Effector CD8-positive, alpha-beta T cell (primary cell): ENCODE measurements around the gene HIPK2.

Experiments
- DNase-seq: peaks from one replicate; lab custom pipeline; 2025; lab: John Stamatoyannopoulos, UW

The HIPK2 gene

DNA sequence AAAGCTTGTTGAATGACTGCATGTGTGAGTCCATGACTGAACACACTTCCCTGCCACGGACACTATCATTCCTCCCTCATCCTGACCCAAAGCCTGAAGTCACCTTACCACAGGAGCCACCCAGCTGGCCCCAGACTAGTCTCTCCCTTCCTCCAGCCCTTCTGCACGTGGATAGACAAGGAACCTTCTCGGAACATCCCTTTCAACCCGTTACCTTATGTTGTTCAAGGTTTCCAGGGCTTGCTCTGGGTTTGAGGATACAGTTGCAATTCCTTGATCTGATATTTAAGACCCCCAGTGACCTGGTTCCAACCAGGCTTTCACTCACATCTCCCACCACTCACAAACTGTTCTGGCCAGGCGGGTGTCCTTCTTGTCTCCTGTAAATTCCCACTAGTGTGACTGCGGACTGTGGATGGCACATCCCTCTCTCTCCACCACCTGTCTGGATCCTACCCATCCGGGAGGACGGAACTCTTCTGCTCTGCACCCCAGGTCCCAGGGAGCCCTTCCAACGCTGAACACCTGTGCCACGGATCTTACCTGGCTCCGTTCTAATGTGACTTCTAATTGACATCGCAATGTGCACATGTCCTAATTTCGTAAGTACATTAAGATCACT lies 62.5 kb downstream of the HIPK2 start:
- no peak for DNase-seq

DNA sequence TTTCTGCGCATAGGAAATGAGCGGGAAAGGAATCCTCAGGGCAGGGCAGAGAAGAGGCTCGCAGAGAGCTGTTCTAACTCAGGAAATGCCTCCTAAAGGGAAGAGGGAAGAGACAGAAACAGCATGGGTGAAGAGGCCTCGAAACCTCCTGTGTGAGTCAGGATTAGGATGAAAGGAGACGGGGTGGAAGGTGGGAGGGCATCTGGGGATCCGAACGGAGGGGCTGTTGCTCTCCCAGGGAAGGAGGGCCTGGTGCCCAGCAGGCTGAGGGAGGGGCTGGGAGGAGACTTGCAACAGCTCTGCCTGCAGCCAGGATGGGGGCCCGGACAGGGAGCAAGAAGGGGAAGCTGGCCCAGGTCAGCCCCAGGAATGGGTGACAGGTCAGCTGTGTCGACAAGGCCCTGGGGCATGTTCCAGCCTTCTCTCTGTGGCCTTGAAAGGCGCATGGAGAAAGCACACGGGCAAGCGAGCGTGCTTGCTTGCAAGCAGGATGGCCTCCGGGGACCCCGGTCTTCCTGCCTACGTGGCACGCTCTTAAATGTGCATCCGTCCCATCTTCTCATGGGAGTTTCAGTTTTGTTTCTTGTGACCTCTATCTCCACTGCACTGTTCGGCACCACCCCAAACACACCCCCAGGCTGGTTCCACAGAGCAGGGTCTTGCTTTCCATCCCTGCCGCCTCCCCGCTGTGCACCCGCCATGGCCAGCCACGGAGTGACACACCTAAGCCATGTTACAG lies 63.5 kb downstream of the HIPK2 start:
- no peak for DNase-seq

GRCh38 chr7:139713526-139714162 lies 64.2 kb downstream of the HIPK2 start:
- DNase-seq, result no peak

DNA sequence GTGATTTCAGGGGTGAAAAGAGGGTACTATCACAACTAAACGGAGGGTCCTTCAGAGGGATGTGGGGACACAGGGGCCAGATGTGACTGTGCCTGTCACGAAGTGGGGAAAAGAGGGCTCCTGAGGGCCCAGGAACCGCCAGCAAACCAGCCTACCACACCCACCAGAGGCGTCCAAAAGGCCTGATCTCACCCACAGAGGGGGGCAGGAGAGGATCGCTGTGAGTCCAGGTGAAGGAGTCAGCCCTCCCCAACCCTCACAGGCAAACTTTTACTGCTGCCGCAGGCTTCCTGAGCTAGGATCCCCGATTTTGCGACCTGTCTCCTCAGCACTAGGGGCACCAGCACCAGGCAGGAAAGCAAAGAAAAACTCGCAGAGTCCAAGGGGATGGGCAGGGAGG lies 64.7 kb downstream of the HIPK2 start:
- DNase-seq, result no peak

DNA sequence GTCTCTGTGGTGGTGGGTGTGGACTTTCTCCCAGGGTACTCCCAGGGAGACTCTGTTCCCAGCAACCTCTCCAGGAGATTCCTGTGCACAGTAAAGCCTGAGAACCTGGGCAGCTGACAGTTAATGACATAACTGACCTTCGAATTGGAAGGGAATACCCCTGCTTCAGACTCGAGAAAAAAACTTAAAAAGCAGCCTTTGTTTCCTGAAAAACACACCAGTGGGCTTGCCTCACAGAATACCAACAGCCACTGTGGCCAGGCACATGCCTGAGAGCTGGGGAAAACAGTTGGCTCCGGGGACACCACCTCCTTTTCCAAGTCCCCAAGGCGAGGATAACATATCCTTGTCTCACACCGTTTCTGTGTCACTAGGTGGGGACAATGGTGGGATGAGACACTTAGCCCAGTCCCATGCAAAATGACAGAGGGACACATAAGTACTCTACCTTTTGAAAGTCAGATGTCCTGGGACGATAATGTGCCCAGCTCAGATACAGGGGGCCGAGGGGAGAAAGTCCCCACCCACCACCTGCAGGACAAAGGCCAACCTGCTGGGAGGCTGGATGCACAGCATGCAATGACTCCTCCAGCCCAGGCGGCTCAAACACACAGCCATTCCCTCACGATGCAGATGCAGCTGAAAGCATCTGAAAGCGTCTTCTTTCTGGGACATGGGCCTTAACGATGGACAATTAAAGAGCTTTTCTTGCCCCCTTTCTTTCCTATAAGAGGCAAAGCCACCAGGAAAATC lies 65.6 kb downstream of the HIPK2 start:
- no peak for DNase-seq

DNA sequence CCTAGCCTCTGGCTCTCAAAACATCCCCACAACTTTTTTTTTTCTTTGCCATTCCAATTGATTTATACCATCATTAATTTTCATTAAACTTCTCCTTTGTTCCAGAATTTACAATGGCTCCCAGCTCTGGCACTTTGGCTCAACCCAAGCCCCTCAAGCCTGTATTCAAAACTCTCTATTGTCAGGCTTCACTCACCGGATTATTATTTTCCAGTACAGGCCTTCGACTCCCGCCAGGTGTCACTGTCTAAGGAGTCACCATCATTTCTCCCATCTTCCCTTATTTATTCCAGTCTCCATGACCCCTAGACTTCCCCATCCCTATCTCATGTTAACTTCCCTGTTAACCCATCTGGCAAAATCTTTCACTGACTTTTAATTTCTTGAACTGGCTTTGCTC lies 67.8 kb downstream of the HIPK2 start:
- DNase-seq, result no peak

DNA sequence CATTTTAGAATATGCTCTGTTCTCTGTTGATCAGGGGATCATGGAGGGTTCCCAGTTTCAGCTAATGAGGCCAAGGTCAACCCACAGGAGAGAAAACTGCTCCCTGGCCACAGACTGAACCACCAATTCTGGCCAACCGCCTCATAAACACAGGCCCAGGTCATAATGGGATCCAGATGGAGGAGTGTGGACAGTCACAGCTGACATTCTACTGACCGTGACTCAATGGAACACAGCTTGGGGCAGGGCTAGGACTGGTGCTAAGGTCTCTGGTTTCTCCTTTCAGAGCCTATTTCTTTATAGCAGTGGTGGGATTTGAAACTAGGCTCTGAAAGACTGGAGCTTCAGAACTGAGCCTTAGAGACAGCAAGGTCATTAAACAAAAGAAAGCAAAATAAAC lies 68.3 kb downstream of the HIPK2 start:
- DNase-seq, result no peak

DNA sequence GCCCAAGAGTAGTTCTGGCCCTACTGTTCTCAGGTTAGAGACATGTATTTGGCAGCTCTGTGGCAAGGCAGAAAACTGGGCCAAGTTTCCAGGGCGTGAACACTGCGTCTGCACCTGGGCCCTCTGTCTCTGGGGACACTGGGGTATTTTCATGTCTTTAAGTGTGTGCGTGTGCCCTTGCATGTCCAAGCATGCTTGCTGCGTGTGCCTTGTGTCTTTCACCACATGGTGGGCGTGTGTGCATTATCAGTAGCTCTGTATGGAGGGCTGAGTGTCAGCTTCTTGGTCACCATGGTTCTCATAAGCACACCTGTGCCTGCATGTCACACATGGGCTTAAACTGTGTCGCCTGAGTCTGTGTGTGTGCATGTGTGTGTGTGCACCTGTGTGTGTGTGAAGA lies 69.3 kb downstream of the HIPK2 start:
- DNase-seq, result no peak

DNA sequence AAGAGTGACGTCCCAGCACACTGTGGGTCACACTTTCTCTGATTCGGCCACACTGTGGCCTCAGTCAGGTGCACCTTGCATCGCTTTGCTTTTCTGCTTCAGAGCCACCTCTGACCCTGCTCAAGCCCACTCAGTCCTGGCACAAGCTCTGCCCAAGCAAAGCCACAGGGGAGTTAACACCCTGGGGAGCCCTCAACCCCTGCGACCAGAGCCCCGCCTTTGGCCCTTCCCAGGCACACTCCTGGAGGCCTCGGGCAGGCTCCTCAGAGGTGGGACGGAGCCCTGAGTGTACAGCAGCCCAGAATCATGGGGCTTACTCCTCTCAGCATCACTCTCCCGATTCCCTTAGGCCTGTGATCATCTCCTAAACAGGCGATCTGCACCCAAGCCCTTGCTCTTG lies 71.0 kb downstream of the HIPK2 start:
- DNase-seq, result no peak

DNA sequence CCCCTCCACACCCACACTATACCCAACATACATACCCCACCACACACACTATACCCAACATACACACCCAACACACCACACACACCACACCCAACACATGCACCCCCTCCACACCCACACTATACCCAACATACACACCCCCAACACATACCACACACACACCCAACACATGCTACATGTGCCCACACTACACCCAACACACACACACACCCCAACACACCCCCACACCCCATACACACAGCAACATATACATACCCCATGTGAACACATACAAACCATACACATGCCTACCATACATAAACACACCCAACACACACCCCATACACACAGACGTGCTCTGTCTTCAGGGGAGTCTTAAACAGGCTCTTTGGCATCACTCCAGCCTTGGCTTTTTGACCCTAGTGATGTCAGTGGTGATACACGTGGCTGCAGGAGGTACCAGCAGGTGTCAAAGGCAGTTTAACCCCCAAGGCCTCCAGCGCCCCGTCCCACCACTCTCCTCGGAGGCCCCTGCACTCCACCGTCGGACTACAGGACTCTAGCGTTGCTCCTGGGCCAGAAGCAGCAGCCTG lies 73.4 kb downstream of the HIPK2 start:
- no peak for DNase-seq

DNA sequence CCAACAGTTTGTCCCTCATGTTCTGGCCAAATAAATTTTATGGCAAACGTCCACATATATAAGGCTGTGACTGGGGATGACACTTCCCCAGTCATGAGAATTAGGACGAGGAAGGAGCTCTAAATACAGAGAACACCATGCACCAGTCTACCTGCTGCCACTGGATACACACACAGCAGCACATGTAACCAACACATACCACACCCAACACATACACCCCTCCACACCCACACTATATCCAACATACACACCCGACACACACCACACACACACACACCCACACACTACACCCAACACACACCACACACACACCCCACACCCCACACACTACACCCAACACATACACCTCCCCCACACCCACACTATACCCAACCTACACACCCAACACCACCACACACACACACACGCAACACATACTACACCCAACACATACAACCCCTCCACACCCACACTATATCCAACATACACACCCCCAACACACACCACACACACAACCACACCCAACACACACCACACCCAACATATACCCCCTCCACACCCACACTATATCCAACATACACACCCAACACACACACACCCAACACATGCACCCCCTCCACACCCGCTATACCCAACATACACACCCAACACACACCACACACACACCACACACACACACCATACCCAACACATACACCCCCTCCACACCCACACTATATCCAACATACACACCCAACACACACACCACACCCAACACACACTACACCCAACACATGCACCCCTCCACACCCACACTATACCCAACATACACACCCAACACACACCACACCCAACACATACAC lies 74.1 kb downstream of the HIPK2 start:
- DNase-seq, result no peak

DNA sequence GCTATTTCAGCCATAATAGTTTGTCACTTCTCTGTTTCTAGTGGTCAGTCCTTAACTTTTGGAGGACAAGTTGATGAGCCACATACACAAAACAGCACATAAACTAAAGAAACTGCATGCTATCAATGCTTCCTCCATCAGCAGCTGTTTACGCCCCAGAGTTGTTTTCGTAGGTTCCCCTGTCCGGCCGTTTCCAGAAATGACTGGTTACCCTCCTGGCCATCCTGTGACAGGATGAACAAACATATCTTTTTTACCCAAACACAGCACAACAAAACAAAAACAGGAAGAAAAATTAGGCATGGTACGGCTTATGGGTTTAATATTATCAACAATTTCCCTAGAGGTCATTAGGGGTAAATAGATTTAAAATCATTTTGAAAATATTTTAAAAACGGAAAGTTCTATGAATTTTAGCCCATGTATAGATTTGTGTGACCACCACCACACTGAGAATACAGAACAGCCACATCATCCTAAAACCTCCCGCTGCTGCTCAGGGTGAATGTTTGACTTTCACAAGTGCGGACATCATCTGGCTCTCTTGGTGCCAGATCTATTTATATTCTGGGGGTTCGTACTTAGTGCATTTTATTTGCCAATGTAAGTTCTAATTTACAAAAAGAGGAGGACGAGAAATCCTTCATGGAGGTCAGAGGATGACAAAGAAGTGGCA lies 74.8 kb downstream of the HIPK2 start:
- no peak for DNase-seq

DNA sequence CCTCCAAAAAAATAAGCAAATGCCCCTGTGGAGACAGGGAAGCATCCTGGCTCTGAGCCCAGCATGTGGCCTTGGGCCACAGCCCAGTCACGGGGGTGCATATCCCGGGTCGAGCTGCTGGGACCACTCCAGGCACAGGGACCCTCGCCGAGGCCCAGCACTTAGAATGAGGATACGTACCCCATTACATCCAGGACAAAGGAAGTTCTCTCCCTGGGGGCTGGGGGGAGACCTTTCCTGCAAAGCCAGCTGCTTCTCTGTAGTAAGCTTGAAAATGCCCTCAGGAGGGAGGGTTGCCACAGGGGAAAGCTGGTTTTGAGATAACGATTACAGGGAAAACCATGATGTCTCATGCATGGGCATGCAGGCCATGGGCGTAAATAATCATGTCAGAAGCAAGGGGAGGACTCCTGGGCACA lies 75.5 kb downstream of the HIPK2 start:
- no peak for DNase-seq

- DNase-seq, result no peak
Measured at GRCh38 chr7:139701908-139702307, 75.9 kb downstream of the HIPK2 start.

DNA sequence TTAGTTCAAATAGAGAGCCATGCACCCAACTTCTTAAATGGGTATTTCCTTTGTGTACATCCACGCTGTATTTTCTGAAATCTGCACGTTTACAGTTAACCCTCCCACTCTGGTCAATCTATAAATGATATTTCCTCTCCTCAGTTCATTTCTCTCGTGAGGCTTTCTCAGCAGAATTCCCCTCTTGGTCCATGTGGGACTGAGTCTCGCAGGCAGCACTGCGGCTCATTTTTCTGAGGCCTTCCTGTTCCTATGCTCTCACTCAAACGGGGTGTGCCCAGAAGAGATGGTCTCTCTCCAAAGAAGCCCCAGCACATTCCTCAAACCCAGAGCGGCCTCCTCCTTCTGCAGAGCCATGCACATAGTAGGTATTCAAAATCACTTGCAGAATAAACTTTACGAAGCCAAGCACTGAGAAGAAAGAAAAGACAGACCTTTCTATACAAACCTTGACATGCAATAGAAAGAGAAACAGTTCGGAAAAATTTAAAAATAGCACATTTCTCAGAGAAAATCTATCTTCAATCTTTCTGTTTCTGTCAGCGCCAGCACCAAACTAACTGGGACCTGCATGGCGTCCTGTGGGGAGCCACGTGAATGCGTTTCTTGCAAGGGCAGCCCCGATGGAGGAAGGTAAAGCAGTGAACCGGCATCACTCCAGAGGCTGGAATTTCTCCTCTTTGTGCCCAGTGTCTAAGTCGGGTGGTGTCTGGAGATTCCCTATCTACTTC lies 77.1 kb downstream of the HIPK2 start:
- DNase-seq, result no peak

DNA sequence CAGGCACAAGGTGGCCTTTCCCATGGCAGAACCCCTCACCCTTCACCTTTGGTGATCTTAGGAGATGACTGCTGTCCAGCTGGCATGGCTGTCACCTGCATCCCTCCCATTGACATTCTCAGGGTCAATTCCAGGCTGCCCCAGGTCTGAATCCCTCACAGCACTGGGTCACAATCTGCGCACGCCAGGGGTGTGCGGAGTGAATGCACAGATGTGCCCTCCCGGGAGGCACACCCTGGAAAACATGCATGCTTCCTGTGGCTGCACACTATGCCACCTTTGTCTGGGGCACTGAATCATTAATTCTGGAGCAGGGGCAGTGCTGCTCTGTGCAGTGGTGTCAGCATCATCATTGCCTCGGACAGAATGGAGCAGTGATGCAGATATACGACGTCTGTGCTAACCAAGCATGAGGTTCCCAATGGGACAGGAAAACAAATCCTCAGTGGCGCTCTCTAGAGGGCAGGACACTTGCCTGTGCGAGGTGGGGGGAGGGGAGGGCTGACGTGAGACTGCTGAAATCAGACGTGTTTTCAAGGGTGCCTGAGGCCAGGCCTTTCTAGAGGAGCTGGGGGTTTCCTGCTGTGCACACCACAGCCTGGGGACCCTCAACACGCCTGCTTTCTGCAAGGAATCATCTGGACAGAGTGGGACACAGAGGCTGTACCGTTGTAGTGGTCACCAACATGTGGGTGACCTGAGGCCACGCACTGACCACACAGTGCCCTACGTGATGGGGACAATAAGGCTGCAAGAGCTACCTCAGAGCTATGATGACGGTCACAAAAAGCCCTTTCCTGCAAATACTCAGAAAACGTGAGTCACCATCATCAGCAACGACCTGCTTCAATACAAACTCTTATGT lies 77.9 kb downstream of the HIPK2 start:
- no peak for DNase-seq

DNA sequence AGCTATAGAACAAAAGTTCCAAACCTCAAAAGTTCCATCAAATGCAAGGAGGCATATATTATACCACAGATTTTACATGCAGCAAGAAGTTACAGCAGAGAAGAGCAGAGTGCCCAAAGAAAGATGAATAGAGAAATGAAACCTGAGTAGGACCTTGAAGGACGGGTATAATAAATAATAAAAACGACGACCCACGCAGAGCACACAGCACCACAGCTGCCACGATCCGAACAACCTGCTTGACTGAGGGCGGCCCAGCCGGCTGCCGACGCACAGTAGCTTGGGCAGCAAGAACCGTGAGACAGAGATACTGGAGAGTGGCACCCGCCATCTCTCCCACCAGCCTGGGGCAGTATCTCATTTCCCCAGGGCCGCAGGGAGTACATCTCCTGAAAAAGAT lies 79.0 kb downstream of the HIPK2 start:
- no peak for DNase-seq

DNA sequence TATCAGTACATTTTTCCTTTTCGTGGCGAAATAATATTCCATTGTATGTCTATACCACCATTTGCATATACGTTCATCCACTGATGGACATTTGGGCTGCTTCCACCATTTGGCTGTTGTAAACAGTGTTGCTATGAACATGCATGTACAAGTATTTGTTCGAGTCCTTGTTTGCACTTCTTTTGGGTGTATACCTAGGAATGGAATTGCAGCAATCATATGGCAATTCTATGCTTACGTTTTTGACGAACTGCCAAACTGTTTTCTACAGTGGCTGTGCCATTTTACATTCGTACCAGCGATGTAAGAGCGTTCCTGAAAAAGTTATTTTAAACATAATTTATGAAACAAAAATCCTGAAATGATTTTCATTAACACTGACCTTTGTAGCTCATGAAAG lies 79.5 kb downstream of the HIPK2 start:
- no peak for DNase-seq

GRCh38 chr7:139697056-139697455 lies 80.7 kb downstream of the HIPK2 start:
- no peak for DNase-seq
